Ureter (tissue), 1 donor: Measurements from ENCODE around the gene ZFHX3. TPM values are rescaled to one million over a fixed set of nuclear protein-coding genes. Genes with fewer than 3 reads are reported as not detected.

Experiments used
- DNase-seq: peaks from one replicate; pipeline ENCODE4 v3.0.0-alpha.2; 2020; ENCODE audit warnings: low spot score
- total RNA-seq: library from RNA; stranded (reverse); gene quantifications from one replicate; pipeline ENCODE4 v1.2.4, GENCODE V29; 2023
- donor health status: DM: yes; HTN: yes; CAD: no.

Gene ZFHX3
- total RNA-seq, 1 donor from 2014 or later = 60.8 TPM

- no peak for DNase-seq
Measured at GRCh38 chr16:73041676-73042075, 6.3 kb downstream of the ZFHX3 start.

- no peak for DNase-seq
Measured at GRCh38 chr16:73040735-73041402, 7.1 kb downstream of the ZFHX3 start.

- no peak for DNase-seq
Measured at GRCh38 chr16:73040136-73040535, 7.8 kb downstream of the ZFHX3 start.

GRCh38 chr16:73037845-73038570, 9.9 kb downstream of the ZFHX3 start:
- DNase-seq = no peak

- DNase-seq = no peak
Measured at GRCh38 chr16:73037331-73037745, 10.6 kb downstream of the ZFHX3 start.

- no peak for DNase-seq
Measured at GRCh38 chr16:73036074-73036826, 11.7 kb downstream of the ZFHX3 start.

GRCh38 chr16:73034374-73034773, 13.6 kb downstream of the ZFHX3 start:
- DNase-seq = no peak

- DNase-seq = no peak
Measured at GRCh38 chr16:73033271-73033998, 14.5 kb downstream of the ZFHX3 start.

GRCh38 chr16:73032541-73033270, 15.2 kb downstream of the ZFHX3 start:
- no peak for DNase-seq

- no peak for DNase-seq
Measured at GRCh38 chr16:73031984-73032383, 15.9 kb downstream of the ZFHX3 start.

- DNase-seq = no peak
Measured at GRCh38 chr16:73031155-73031866, 16.6 kb downstream of the ZFHX3 start.

- no peak for DNase-seq
Measured at GRCh38 chr16:73028721-73029361, 19.1 kb downstream of the ZFHX3 start.

GRCh38 chr16:73028263-73028662, 19.7 kb downstream of the ZFHX3 start:
- DNase-seq = no peak

- no peak for DNase-seq
Measured at GRCh38 chr16:73027685-73028111, 20.2 kb downstream of the ZFHX3 start.

- DNase-seq = no peak
Measured at GRCh38 chr16:73026754-73027684, 20.9 kb downstream of the ZFHX3 start.

GRCh38 chr16:73025856-73026210, 22.1 kb downstream of the ZFHX3 start:
- DNase-seq = no peak

- DNase-seq = no peak
Measured at GRCh38 chr16:73025151-73025855, 22.6 kb downstream of the ZFHX3 start.

- no peak for DNase-seq
Measured at GRCh38 chr16:73024571-73025105, 23.3 kb downstream of the ZFHX3 start.
